Measurements from ENCODE around the gene KCNH2.
"Not testable (repeated sequence)": the region's sequence is repeated elsewhere in the genome, so short reads cannot be mapped to it uniquely, and the experiment has no call there.

Gene KCNH2

GRCh38 chr7:151015967-151016366 lies 37.8 kb upstream of the KCNH2 start:
- TF ChIP-seq CTCF (IDR thresholded peaks at IDR 0.05; ENCODE audit: low read depth, low read length, missing control alignments): no peak
- no peak for DNase-seq (ENCODE audit: low read depth)
- no peak overlapping the region for H3K4me3 ChIP-seq (ENCODE audit: low read depth, low read length)

DNA sequence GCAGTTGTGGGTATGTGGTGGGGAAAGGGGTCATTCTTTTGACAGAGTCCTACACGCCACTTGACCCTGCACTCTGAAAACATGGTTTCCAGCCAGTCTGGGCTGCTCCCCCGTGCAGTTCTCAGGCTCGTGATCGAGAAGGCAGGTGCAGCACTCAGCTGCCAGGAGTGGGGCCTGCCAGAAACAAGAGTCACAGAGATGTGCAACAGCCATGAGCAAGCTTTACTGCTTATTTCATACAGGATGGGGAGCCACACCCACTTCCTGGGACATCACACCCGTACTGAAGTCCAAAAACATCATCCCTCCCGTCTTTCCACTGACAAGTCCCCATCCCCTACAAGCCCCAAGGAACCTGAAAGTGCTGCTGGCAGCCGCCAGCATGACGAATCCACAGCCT lies 36.8 kb upstream of the KCNH2 start:
- no peak overlapping the region for H3K4me3 ChIP-seq (ENCODE audit: low read depth, low read length)
- no peak for TF ChIP-seq CTCF (IDR thresholded peaks at IDR 0.05; ENCODE audit: low read depth, low read length, missing control alignments)
- DNase-seq (ENCODE audit: low read depth): no peak

GRCh38 chr7:151013733-151014497 lies 35.8 kb upstream of the KCNH2 start:
- peak; percentile 40 for TF ChIP-seq CTCF (IDR thresholded peaks at IDR 0.05; ENCODE audit: low read depth, low read length, missing control alignments)
- peak overlapping the region; percentile 54 for H3K4me3 ChIP-seq (ENCODE audit: low read depth, low read length)
- peak; percentile 52 for DNase-seq (ENCODE audit: low read depth)

- no peak for DNase-seq (ENCODE audit: low read depth)
- no peak overlapping the region for H3K4me3 ChIP-seq (ENCODE audit: low read depth, low read length)
- TF ChIP-seq CTCF (IDR thresholded peaks at IDR 0.05; ENCODE audit: low read depth, low read length, missing control alignments): no peak
Observed at GRCh38 chr7:151013356-151013732, 35.2 kb upstream of the KCNH2 start.

DNA sequence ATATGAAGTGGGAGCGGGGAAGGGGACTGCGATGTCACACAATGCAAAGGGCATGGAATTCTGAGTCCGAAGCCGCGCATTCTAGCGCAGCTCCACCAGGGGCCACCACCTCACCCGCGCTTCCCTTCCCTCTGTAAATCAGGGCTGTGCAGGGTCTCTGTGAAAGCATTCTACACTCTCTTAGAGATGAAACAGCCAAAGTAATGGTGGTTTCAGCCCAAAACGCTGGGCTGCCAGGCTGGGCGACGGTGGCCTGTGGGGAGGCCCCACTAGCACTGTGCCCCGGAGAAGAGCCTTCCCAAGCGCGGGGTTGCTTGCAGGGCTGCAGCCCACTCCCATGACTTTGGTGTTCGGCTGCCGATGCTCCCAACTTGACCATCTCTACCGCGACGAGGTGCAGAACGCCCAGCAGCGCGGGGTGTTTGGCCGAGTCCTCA lies 34.8 kb upstream of the KCNH2 start:
- H3K4me3 ChIP-seq (ENCODE audit: low read depth, low read length): no peak overlapping the region
- no peak for DNase-seq (ENCODE audit: low read depth)
- peak; percentile 53 for TF ChIP-seq CTCF (IDR thresholded peaks at IDR 0.05; ENCODE audit: low read depth, low read length, missing control alignments)

GRCh38 chr7:151012031-151012692 lies 34.0 kb upstream of the KCNH2 start:
- DNase-seq (ENCODE audit: low read depth): no peak
- TF ChIP-seq CTCF (IDR thresholded peaks at IDR 0.05; ENCODE audit: low read depth, low read length, missing control alignments): no peak
- no peak overlapping the region for H3K4me3 ChIP-seq (ENCODE audit: low read depth, low read length)

GRCh38 chr7:151011616-151012015 lies 33.5 kb upstream of the KCNH2 start:
- H3K4me3 ChIP-seq (ENCODE audit: low read depth, low read length); DNase-seq (ENCODE audit: low read depth): not testable (repeated sequence)
